Measurements from ENCODE around the gene NECTIN2.
"Not testable (repeated sequence)": the region's sequence is repeated elsewhere in the genome, so short reads cannot be mapped to it uniquely, and the experiment has no call there.

Gene NECTIN2

DNA sequence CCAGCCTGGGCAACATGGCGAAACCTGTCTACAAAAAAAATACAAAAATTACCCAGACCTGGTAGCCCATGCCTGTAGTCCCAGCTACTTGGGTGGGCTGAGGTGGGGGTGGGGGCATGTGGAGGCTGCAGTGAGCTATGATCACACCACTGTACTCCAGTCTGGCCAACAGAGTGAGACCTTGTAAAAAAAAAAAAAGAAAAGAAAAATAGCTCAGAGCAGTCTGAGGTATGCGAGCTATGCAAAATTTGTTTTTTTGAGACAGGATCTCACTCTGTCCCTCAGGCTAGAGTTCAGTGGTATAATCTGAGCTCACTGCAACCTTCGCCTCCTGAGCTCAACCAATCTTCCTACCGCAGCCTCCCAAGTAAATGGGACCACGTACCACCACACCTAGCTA is 37.8 kb downstream of the NECTIN2 start:
- no peak for DNase-seq (ENCODE audit: low spot score)
- TF ChIP-seq, protein P1, sequence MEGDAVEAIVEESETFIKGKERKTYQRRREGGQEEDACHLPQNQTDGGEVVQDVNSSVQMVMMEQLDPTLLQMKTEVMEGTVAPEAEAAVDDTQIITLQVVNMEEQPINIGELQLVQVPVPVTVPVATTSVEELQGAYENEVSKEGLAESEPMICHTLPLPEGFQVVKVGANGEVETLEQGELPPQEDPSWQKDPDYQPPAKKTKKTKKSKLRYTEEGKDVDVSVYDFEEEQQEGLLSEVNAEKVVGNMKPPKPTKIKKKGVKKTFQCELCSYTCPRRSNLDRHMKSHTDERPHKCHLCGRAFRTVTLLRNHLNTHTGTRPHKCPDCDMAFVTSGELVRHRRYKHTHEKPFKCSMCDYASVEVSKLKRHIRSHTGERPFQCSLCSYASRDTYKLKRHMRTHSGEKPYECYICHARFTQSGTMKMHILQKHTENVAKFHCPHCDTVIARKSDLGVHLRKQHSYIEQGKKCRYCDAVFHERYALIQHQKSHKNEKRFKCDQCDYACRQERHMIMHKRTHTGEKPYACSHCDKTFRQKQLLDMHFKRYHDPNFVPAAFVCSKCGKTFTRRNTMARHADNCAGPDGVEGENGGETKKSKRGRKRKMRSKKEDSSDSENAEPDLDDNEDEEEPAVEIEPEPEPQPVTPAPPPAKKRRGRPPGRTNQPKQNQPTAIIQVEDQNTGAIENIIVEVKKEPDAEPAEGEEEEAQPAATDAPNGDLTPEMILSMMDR (IDR thresholded peaks at IDR 0.05; ENCODE audit: extremely low read depth, insufficient read depth, missing control alignments) = no peak
- in situ Hi-C loops (cut with MboI; ENCODE audit: low pct_unique_long_range_greater_than_20kb, low sequenced_read_pairs, unreplicated experiment) = no loop called here

DNA sequence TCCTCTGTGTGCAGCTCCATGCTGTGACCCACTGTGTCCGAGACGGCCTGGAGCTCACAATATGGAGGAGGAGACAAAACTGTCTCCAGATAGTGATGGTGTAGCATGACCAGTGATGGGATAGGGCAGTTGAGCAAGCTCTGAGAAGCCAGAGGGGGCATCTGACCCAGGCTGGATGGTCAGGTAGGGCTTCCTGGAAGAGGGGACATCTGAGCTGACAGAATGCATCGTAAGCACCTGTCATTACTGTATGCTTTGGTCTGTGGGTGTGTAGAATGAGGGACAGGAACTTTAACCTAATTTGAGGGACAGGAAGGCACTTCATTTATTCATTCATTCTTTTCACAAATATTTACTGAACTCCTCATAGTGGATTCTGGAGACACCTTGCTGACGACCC is 38.5 kb downstream of the NECTIN2 start:
- in situ Hi-C loops (cut with MboI; ENCODE audit: low pct_unique_long_range_greater_than_20kb, low sequenced_read_pairs, unreplicated experiment) = no loop called here
- TF ChIP-seq, protein P1 (IDR thresholded peaks at IDR 0.05; ENCODE audit: extremely low read depth, insufficient read depth, missing control alignments) = no peak

DNA sequence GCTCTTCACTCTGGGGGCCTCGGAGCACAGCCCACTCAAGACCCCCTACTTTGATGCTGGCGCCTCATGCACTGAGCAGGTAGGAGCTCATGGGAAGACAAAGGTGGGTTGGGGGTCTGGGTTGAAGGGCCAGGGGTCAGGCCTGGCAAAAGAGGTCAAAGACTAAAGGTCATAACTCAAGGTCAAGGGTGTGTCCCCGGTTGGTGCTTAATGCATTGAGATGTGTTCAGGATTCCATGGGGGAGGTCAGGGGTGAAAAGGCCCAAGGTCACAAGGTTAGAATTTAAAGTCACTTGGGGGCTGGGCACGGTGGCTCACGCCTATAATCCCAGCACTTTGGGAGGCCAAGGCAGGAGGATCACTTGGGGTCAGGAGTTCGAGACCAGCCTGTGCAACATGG is 40.0 kb downstream of the NECTIN2 start:
- in situ Hi-C loops (cut with MboI; ENCODE audit: low pct_unique_long_range_greater_than_20kb, low sequenced_read_pairs, unreplicated experiment) = no loop called here
- TF ChIP-seq, protein P1 (IDR thresholded peaks at IDR 0.05; ENCODE audit: extremely low read depth, insufficient read depth, missing control alignments) = no peak

More for the DNA sequence above, 38.5 kb downstream of the NECTIN2 start:
- no peak for DNase-seq (ENCODE audit: low spot score)

DNA sequence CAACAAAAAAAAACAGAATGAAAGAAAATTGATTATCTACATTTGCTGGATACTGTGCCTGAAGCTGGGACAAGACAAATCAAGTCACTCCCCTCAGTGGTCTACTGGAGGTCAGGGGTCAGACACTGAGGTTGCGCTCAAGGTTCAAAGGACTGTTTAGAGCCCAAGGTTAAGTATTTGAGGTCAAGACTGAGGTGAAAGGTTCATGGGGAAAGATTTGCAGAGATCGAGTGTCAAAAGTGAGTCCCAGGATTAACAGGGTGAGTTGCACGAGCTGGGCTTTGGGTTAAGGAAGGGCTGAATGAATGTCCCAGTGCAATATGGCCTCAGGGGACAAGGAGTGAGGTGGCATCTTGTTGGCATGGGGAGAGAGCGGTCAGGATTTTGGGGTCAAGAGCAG is 41.6 kb downstream of the NECTIN2 start:
- in situ Hi-C loops (cut with MboI; ENCODE audit: low pct_unique_long_range_greater_than_20kb, low sequenced_read_pairs, unreplicated experiment) = no loop called here
- TF ChIP-seq, protein P1 (IDR thresholded peaks at IDR 0.05; ENCODE audit: extremely low read depth, insufficient read depth, missing control alignments) = no peak
- DNase-seq (ENCODE audit: low spot score) = no peak

More for the DNA sequence above, 40.0 kb downstream of the NECTIN2 start:
- no peak for DNase-seq (ENCODE audit: low spot score)

DNA sequence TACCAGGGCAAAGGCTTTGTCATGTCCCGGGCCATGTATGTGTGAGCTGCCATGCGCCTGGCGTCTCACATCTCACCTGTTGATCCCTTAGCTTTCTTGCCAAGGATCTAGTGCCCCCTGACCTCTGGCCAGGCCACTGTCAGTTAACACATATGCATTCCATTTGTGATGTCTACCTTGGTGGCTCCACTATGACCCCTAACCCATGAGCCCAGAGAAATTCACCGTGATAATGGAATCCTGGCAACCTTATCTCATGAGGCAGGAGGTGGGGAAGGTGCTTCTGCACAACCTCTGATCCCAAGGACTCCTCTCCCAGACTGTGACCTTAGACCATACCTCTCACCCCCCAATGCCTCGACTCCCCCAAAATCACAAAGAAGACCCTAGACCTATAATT is 42.2 kb downstream of the NECTIN2 start:
- DNase-seq (ENCODE audit: low spot score); in situ Hi-C loops (cut with MboI; ENCODE audit: low pct_unique_long_range_greater_than_20kb, low sequenced_read_pairs, unreplicated experiment): not testable (repeated sequence)

DNA sequence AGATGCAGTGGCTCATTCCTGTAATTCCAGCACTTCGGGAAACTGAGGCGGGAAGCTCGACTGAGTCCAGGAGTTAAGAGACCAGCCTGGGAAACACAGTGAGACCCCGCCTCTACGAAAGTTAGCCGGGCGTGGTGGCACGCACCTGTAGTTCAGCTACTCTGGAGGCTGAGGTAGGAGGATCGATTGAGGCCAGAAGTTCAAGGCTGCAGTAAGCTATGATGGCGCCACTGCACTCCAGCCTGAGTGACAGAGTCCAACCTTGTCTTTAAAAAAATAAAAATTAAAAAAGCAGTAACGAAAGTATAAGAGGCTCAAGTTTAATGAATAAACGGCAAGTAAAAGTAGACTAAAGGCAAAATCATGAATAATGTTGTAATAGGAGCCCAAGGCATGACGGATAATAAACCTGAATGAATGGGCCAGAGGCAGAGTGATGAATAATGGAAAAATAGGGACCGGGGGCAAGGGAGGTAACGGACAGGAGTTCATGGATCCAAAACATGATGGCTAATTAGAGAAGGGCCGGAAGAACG is 43.8 kb downstream of the NECTIN2 start:
- no peak for DNase-seq (ENCODE audit: low spot score)
- TF ChIP-seq, protein P1 (IDR thresholded peaks at IDR 0.05; ENCODE audit: extremely low read depth, insufficient read depth, missing control alignments) = no peak
- in situ Hi-C loops (cut with MboI; ENCODE audit: low pct_unique_long_range_greater_than_20kb, low sequenced_read_pairs, unreplicated experiment) = no loop called here

DNA sequence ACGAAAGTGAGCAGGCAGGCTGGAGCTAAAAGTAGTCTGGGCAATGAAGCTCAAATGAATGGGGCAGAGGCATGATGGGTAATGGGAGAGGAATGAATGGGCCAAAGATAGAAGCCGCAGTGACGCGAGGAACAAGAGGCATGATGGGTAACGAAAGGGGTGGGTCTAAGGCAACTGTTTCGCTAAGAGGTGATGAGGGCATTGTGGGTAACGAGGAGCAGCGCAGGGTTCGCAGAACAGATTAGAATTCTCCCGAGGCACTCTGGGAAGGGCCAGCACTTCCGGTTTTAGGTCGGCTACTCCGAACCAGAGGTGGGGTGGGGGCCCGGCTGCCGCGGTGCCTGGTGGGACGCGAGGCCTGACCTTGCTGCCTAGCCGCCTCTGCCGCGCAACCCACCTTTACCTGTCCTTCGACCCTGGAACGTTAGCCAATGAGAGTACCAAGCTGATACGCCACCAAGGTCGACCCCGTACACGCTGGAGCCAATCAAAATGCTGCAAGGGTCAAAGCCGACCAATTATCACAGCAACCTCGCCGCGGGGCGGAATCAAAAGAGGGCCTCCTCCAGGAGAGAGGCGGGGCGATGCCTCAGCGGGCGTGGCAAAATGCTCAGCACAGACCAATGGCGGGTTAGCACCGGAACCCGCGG is 44.4 kb downstream of the NECTIN2 start:
- DNase-seq (ENCODE audit: low spot score) = peak; percentile 94
- TF ChIP-seq, protein P1 (IDR thresholded peaks at IDR 0.05; ENCODE audit: extremely low read depth, insufficient read depth, missing control alignments) = no peak
- in situ Hi-C loops (cut with MboI; ENCODE audit: low pct_unique_long_range_greater_than_20kb, low sequenced_read_pairs, unreplicated experiment) = no loop called here

Measured in GM13977 (cell line).